H9 (cell line): ENCODE results near the gene IMMP2L. TPM values are rescaled to one million over a fixed set of nuclear protein-coding genes. Genes with fewer than 3 reads are reported as not detected.

ENCODE experiments used
- DNase-seq: peaks from one replicate; pipeline ENCODE4 v3.0.0-alpha.2; 2017
- H2AFZ ChIP-seq: one replicate; pipeline ENCODE4 v1.6.1; 2013; ENCODE audit warnings: mild to moderate bottlenecking, low read length, control low read depth, moderate library complexity
- H2AK5ac ChIP-seq: 2 replicates; pipeline ENCODE4 v1.6.1; 2013; ENCODE audit warnings: low read length, control low read depth, mixed read lengths; ENCODE audit not compliant: insufficient read length
- H2BK120ac ChIP-seq: one replicate; pipeline ENCODE4 v1.6.1; 2013; ENCODE audit warnings: low read depth, mild to moderate bottlenecking, low read length, control low read depth, inconsistent platforms; ENCODE audit not compliant: poor library complexity, severe bottlenecking
- H2BK12ac ChIP-seq: 2 replicates; pipeline ENCODE4 v1.6.1; 2013; ENCODE audit warnings: low read length, control low read depth, mixed read lengths, low read depth; ENCODE audit not compliant: insufficient read length
- H2BK15ac ChIP-seq: 2 replicates; pipeline ENCODE4 v1.6.1; 2013; ENCODE audit warnings: low read depth, low read length, control low read depth
- H2BK20ac ChIP-seq: one replicate; pipeline ENCODE4 v1.6.1; 2013; ENCODE audit warnings: low read depth, mild to moderate bottlenecking, low read length, control low read depth, inconsistent platforms; ENCODE audit not compliant: poor library complexity, severe bottlenecking
- H2BK5ac ChIP-seq: 2 replicates; pipeline ENCODE4 v1.6.1; 2013; ENCODE audit warnings: low read length, control low read depth, mixed read lengths; ENCODE audit not compliant: insufficient read length
- H3K14ac ChIP-seq: 2 replicates; pipeline ENCODE4 v1.6.1; 2013; ENCODE audit warnings: low read length, control low read depth; ENCODE audit not compliant: insufficient read depth
- H3K18ac ChIP-seq: 2 replicates; pipeline ENCODE4 v1.6.1; 2013; ENCODE audit warnings: low read depth, mild to moderate bottlenecking, mixed read lengths, low read length, control low read depth; ENCODE audit not compliant: insufficient read length
- H3K23ac ChIP-seq: 2 replicates; pipeline ENCODE4 v1.6.1; 2013; ENCODE audit warnings: low read length, control low read depth, mixed read lengths, low read depth; ENCODE audit not compliant: insufficient read length
- H3K23me2 ChIP-seq: 2 replicates; pipeline ENCODE4 v1.6.1; 2013; ENCODE audit warnings: low read depth, mild to moderate bottlenecking, mixed read lengths, low read length, control low read depth; ENCODE audit not compliant: insufficient read length, poor library complexity, severe bottlenecking
- H3K27ac ChIP-seq: 2 replicates; pipeline ENCODE4 v1.5.1; 2013; ENCODE audit warnings: low read length, control low read depth, mixed read lengths, low read depth; ENCODE audit not compliant: insufficient read length
- H3K27me3 ChIP-seq: 2 replicates; pipeline ENCODE4 v1.6.1; 2013; ENCODE audit warnings: low read length, control low read depth, inconsistent platforms; ENCODE audit not compliant: insufficient read depth
- H3K4ac ChIP-seq: 2 replicates; pipeline ENCODE4 v1.6.1; 2013; ENCODE audit warnings: low read depth, mild to moderate bottlenecking, control low read depth, inconsistent platforms, low read length, moderate library complexity
- H3K4me1 ChIP-seq: 2 replicates; pipeline ENCODE4 v1.6.1; 2013; ENCODE audit warnings: low read length, control low read depth, inconsistent platforms; ENCODE audit not compliant: insufficient read depth
- H3K4me2 ChIP-seq: 2 replicates; pipeline ENCODE4 v1.6.1; 2013; ENCODE audit warnings: low read length, control low read depth, mixed read lengths; ENCODE audit not compliant: insufficient read length, insufficient read depth
- H3K56ac ChIP-seq: 2 replicates; pipeline ENCODE4 v1.6.1; 2013; ENCODE audit warnings: low read depth, mild to moderate bottlenecking, mixed read lengths, low read length, control low read depth; ENCODE audit not compliant: insufficient read length
- H3K79me1 ChIP-seq: 2 replicates; pipeline ENCODE4 v1.6.1; 2013; ENCODE audit warnings: low read depth, mild to moderate bottlenecking, moderate library complexity, low read length, control low read depth, inconsistent platforms; ENCODE audit not compliant: insufficient read depth, poor library complexity, severe bottlenecking
- H3K79me2 ChIP-seq: 2 replicates; pipeline ENCODE4 v1.6.1; 2013; ENCODE audit warnings: low read length, control low read depth, inconsistent platforms; ENCODE audit not compliant: insufficient read depth
- H3K9ac ChIP-seq: 2 replicates; pipeline ENCODE4 v1.6.1; 2013; ENCODE audit warnings: low read length, control low read depth, mixed read lengths; ENCODE audit not compliant: insufficient read length; ENCODE audit errors: extremely low read depth
- H3K9me3 ChIP-seq: one replicate; pipeline ENCODE4 v1.6.1; 2013; ENCODE audit warnings: low read depth, low read length, inconsistent platforms; ENCODE audit not compliant: control insufficient read depth
- H3T11ph ChIP-seq: one replicate; pipeline ENCODE4 v1.6.1; 2013; ENCODE audit warnings: mild to moderate bottlenecking, low read length, control low read depth, inconsistent platforms
- H4K20me1 ChIP-seq: one replicate; pipeline ENCODE4 v1.6.1; 2013; ENCODE audit not compliant: control insufficient read depth, insufficient read length, insufficient read depth
- H4K5ac ChIP-seq: 2 replicates; pipeline ENCODE4 v1.6.1; 2013; ENCODE audit warnings: low read depth, mild to moderate bottlenecking, mixed read lengths, low read length, control low read depth; ENCODE audit not compliant: insufficient read length
- H4K8ac ChIP-seq: replicated peaks from 2 replicates; pipeline ENCODE4 v1.6.1; 2013; ENCODE audit warnings: low read length, control low read depth, mixed read lengths, low read depth; ENCODE audit not compliant: insufficient read length
- H4K91ac ChIP-seq: 2 replicates; pipeline ENCODE4 v1.6.1; 2013; ENCODE audit warnings: low read depth, mild to moderate bottlenecking, moderate library complexity, mixed read lengths, low read length, control low read depth; ENCODE audit not compliant: insufficient read length
- H3K27ac Mint-ChIP-seq, 3 experiments: 2 replicates in 2 of 3; 3 replicates in 1 of 3; pipeline ENCODE4 v1.8.0; 2020 to 2021; ENCODE audit warnings: mixed read lengths in 3 of 3, mild to moderate bottlenecking in 1 of 3, moderate library complexity in 1 of 3
- H3K27me3 Mint-ChIP-seq: 2 replicates; pipeline ENCODE4 v1.8.0; 2021; ENCODE audit warnings: low read depth, mild to moderate bottlenecking, moderate library complexity, mixed read lengths
- H3K36me3 Mint-ChIP-seq, 3 experiments: 2 replicates in 2 of 3; 3 replicates in 1 of 3; pipeline ENCODE4 v1.8.0; 2020 to 2021; ENCODE audit warnings: low read depth in 3 of 3, mixed read lengths in 3 of 3; ENCODE audit not compliant: insufficient read depth in 1 of 3
- H3K4me1 Mint-ChIP-seq, 2 experiments: 2 replicates each; pipeline ENCODE4 v1.8.0; 2020; ENCODE audit warnings: mixed read lengths in 2 of 2
- H3K4me3 Mint-ChIP-seq, 2 experiments: 2 replicates in 1 of 2; 3 replicates in 1 of 2; pipeline ENCODE4 v1.8.0; 2020 to 2021; ENCODE audit warnings: mild to moderate bottlenecking in 2 of 2, mixed read lengths in 2 of 2, moderate library complexity in 1 of 2
- H3K9me3 Mint-ChIP-seq, 2 experiments: 2 replicates in 1 of 2; 3 replicates in 1 of 2; pipeline ENCODE4 v1.8.0; 2020; ENCODE audit warnings: mild to moderate bottlenecking in 2 of 2, mixed read lengths in 2 of 2, moderate library complexity in 1 of 2
- CTCF ChIP-seq: fragments of 200-600 bp; sonication (generic); conservative IDR thresholded peaks from 3 replicates; pipeline ENCODE4 v1.8.0; 2021; ENCODE audit warnings: antibody characterized with exemption, mild to moderate bottlenecking
- WGBS: extraction: QIAGEN DNeasy Blood & Tissue Kit; methylation state at CpG from one replicate; pipeline ENCODE4 v1.1.7; 2013; ENCODE audit warnings: missing lambda C conversion rate, low lambda C conversion rate, mixed read lengths; ENCODE audit not compliant: insufficient read length; ENCODE audit errors: extremely low coverage; 5-methylcytosine and 5-hydroxymethylcytosine counted together
- total RNA-seq: library from RNA; stranded (reverse); gene quantifications from 2 replicates; pipeline ENCODE4 v1.2.1, GENCODE V29; 2021

IMMP2L gene
- total RNA-seq, 1 experiment from 2014 or later = 14.7 TPM

DNA sequence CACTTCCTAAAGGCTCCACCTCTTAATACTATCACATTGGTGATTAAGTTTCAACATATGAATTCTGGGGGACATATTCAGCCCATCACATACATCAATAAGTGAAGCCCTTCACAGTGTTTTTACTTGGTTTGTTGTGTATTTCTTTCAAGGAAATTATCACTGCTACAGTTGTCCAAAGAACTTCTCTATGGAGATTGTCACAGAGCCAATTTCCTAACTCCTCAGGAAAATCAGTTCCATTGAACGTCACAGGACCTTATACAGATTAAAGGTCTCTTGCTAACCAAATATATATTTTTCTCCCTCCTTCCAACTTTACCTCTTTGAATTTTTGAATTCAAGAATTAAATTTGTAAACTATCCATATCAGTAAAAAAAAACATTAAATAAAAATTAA is 357.0 kb downstream of the IMMP2L start:
- no peaks in the 10 kb centered on the region for H3K23me2 ChIP-seq
- H3K27ac ChIP-seq = no peak overlapping the region
- no peak overlapping the region for H3K56ac ChIP-seq
- no peaks in the 10 kb centered on the region for H4K20me1 ChIP-seq
- no peak overlapping the region for H3K27ac Mint-ChIP-seq
- no peak overlapping the region for H2BK120ac ChIP-seq
- H2BK15ac ChIP-seq = no peak overlapping the region
- no peak for DNase-seq
- no peaks in the 10 kb centered on the region for H3K9me3 ChIP-seq
- no peak overlapping the region for H2AK5ac ChIP-seq
- no peaks in the 10 kb centered on the region for H3K4me1 ChIP-seq
- no peaks in the 10 kb centered on the region for H3K79me1 ChIP-seq
- H2BK20ac ChIP-seq = no peak overlapping the region
- no peaks in the 10 kb centered on the region for H3K79me2 ChIP-seq
- H3K9me3 Mint-ChIP-seq = no peaks in the 10 kb centered on the region
- no peaks in the 10 kb centered on the region for H3K27me3 ChIP-seq
- no peaks in the 10 kb centered on the region for H3K36me3 Mint-ChIP-seq
- H3K23ac ChIP-seq = no peak overlapping the region
- no peak overlapping the region for H3K4me2 ChIP-seq
- no peaks in the 10 kb centered on the region for H3K27me3 Mint-ChIP-seq
- no peak overlapping the region for H4K5ac ChIP-seq
- H3K4ac ChIP-seq = no peak overlapping the region
- H3K4me1 Mint-ChIP-seq = peaks cover 5% of the 10 kb centered on the region in 2 experiments; a peak in 3 of 4 replicates
- WGBS = no CpG with 5 or more reads among the region's 1 CpG
- no peak overlapping the region for H3T11ph ChIP-seq
- H2BK12ac ChIP-seq = no peak overlapping the region
- no peak overlapping the region for H3K9ac ChIP-seq
- H2BK5ac ChIP-seq = no peak overlapping the region
- no peak overlapping the region for H4K91ac ChIP-seq
- no peak overlapping the region for H3K14ac ChIP-seq
- TF ChIP-seq CTCF = no peak
- H4K8ac ChIP-seq = no peak overlapping the region
- H3K18ac ChIP-seq = no peak overlapping the region
- H3K4me3 Mint-ChIP-seq = no peak overlapping the region
- H2AFZ ChIP-seq = no peak overlapping the region
